ENCODE data around the gene MMP27.
"Not testable (repeated sequence)": the region's sequence is repeated elsewhere in the genome, so short reads cannot be mapped to it uniquely, and the experiment has no call there.

Gene MMP27

GRCh38 chr11:102705626-102706025 is at the start of gene MMP27:
MMP27 (minus strand) TSS chr11:102705769; CDS start chr11:102705714, 55 bp downstream.
- POLR2A ChIA-PET = no interaction called here
- no peak for DNase-seq (ENCODE audit: extremely low spot score)
- TF ChIP-seq CTCF (IDR thresholded peaks at IDR 0.05; ENCODE audit: control extremely low read depth, extremely low read depth, low read depth, missing control alignments) = no peak
- CTCF ChIA-PET = no interaction called here

DNA sequence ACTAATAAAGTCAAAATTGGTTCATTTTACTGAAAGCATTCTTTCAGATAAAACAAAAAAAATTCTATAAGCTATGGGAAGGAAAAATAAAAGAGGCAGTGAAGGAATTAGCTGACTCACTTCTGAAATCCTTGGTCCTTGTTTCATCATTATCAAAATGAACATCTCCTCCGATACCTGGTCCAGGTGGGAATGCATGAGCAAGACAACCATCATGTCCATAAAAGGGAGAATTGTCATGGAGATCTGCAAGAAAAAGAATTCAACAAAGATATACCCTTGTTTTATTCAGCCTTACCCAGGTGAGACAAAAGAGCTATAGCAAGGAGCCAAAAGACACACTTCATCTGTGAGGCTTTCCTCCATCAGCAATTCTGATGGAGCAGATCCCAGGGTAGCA is 47.7 kb upstream of the MMP27 start:
- DNase-seq (ENCODE audit: extremely low spot score) = no peak
- TF ChIP-seq CTCF (IDR thresholded peaks at IDR 0.05; ENCODE audit: control extremely low read depth, extremely low read depth, low read depth, missing control alignments) = no peak
- CTCF ChIA-PET = interaction anchor here (1.1 to 1.4 kb wide), 2 partner anchors 14 to 30 kb away, joined by 3 to 5 read pairs; no protein-coding TSS in a partner anchor
- POLR2A ChIA-PET = no interaction called here

- CTCF ChIA-PET = no interaction called here
- no peak for TF ChIP-seq CTCF (IDR thresholded peaks at IDR 0.05; ENCODE audit: control extremely low read depth, extremely low read depth, low read depth, missing control alignments)
- DNase-seq (ENCODE audit: extremely low spot score) = no peak
- POLR2A ChIA-PET = no interaction called here
Measured at GRCh38 chr11:102751673-102752072, 46.1 kb upstream of the MMP27 start.

DNA sequence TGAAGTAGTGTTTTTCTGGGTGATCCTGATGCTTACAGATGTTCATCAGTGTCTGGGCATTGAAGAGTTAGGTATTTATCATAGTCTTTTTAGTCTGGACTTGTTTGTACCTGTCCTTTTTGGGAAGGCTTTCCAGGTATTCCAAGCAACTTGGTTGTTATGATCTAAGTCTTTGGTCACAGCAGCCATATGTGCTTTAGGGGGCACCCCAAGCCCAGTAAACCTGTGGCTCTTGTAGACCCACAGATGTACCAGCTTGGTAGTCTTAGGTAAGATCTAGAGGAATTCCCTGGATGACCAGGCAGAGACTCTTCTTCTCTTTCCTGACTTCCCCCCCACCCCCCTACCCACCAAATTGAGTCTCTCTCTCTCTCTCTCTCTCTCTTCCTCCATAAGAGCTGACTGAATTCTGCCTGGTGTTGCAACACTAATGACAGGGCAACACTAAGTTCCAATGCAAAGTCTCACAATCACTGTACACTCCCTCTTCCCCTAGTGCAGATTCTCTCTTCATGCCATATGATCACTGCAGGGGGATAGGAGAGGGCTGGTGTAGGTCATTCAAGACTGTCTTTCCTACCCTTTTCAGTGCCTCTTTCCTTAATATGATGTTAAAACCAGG is 43.6 kb upstream of the MMP27 start:
- CTCF ChIA-PET = interaction anchor here (1.3 kb wide), 1 partner anchor 16 kb away, joined by 4 read pairs; no protein-coding TSS in a partner anchor
- POLR2A ChIA-PET = no interaction called here

GRCh38 chr11:102746746-102747578 is 41.4 kb upstream of the MMP27 start:
- DNase-seq (ENCODE audit: extremely low spot score); CTCF ChIA-PET; POLR2A ChIA-PET: not testable (repeated sequence)

More for the DNA sequence above, 43.6 kb upstream of the MMP27 start:
- no peak for DNase-seq (ENCODE audit: extremely low spot score)
- no peak for TF ChIP-seq CTCF (IDR thresholded peaks at IDR 0.05; ENCODE audit: control extremely low read depth, extremely low read depth, low read depth, missing control alignments)

DNA sequence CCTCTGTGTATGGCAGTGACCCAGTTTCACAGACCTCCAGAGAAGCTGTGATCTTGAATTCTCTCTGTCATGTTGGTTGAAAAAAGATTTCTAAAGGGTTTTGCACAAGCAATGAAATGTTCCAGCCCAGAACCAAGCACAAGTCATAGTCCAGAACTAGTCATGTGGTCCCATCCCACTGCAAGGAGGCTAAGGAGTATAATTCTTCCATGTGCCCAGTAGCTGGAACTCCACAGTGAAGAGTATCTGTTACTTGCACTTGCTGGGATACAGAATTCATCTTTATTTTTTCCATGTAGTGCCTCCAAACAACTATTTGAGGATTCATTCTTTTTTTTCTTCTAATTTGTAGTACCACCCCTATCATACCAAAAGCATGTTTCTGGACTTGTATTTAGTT is 29.1 kb upstream of the MMP27 start:
- DNase-seq (ENCODE audit: extremely low spot score) = no peak
- ChIA-PET CTCF (interaction anchor here (1.2 to 3.2 kb wide), 5 partner anchors 21 to 213 kb away, joined by 3 to 15 read pairs (median 6); no protein-coding TSS in a partner anchor), POLR2A (no interaction called here)
- no peak for TF ChIP-seq CTCF (IDR thresholded peaks at IDR 0.05; ENCODE audit: control extremely low read depth, extremely low read depth, low read depth, missing control alignments)

All from GM10248 (cell line).